ENCODE data around the gene CCDC97. TPM values are rescaled to one million over a fixed set of nuclear protein-coding genes. Genes with fewer than 3 reads are reported as not detected.

Gene CCDC97
- polyA plus RNA-seq, 1 of the 3 experiments (the other 2 are of a cell fraction), result 9.6 TPM

DNA sequence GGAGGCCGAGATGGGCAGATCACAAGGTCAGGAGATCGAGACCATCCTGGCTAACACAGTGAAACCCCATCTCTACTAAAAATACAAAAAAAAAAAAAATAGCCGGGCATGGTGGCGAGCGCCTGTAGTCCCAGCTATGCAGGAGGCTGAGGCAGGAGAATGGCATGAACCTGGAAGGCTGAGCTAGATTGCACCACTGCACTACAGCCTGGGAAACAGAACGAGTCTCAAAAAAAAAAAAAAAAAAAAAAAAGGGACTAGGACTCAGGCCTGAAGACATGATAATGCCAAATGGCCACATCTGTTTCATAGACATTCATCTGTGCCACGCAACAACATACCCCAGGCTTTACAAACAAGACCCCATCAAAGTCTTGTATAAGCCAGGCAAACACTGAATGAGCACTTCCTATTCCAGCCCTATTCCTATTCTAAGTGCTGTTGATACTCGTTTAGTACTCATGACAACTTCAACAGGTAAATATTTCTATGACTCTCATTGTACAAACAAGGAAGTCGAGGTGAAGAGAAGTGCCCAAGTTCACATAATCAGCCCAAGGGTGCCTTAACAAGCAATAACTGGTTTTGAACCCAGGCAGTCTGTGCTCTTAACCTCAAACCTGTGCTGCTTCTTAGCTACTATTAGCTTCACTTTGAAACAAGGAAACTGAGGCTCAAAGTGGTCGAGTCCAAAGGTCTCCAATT is 52.3 kb downstream of the CCDC97 start:
- no peaks in the 10 kb centered on the region for H4K20me1 ChIP-seq (ENCODE audit: insufficient read depth)
- no peak overlapping the region for H2AFZ ChIP-seq (ENCODE audit: low read depth)
- no peaks in the 10 kb centered on the region for H3K9me2 ChIP-seq
- H3K4me3 ChIP-seq (ENCODE audit: low read depth in 2 of 2, low read length in 1 of 2), result no peak overlapping the region
- peaks cover 7% of the 10 kb centered on the region for H3F3A ChIP-seq (replicated peaks; ENCODE audit: insufficient read depth)
- no peak overlapping the region for H3K9ac ChIP-seq
- 80% methylated on average over 10 of the region's 10 CpGs for WGBS (ENCODE audit: low lambda C conversion rate)
- H3K36me3 ChIP-seq (replicated peaks in 1 of 2; ENCODE audit: control insufficient read depth in 1 of 2, insufficient read depth in 2 of 2, low read length in 1 of 2), result no peaks in the 10 kb centered on the region
- peak; percentile 4 for DNase-seq
- TF ChIP-seq EP300 (IDR thresholded peaks at IDR 0.05; ENCODE audit: borderline replicate concordance in 1 of 2, low read depth in 1 of 2, low read length in 1 of 2), result no peak
- TF ChIP-seq GABPA (IDR thresholded peaks at IDR 0.05; ENCODE audit: low read depth), result no peak
- no peak for TF ChIP-seq JUND (IDR thresholded peaks at IDR 0.05)
- no peak for TF ChIP-seq USF1 (IDR thresholded peaks at IDR 0.05; ENCODE audit: borderline replicate concordance, low read depth)
- no peak for TF ChIP-seq ELF1 (IDR thresholded peaks at IDR 0.05)
- no peak for TF ChIP-seq CTCF (IDR thresholded peaks at IDR 0.05)
- no peak for TF ChIP-seq EZH2phosphoT487 (IDR thresholded peaks at IDR 0.05; ENCODE audit: borderline replicate concordance, low read depth)
- TF ChIP-seq TEAD4 (IDR thresholded peaks at IDR 0.05; ENCODE audit: borderline replicate concordance, insufficient read depth), result no peak
- no peak for TF ChIP-seq PBX3 (IDR thresholded peaks at IDR 0.05)
- TF ChIP-seq USF2 (IDR thresholded peaks at IDR 0.05; ENCODE audit: borderline replicate concordance, low read depth, low read length), result no peak
- POLR2A ChIA-PET, result no interaction called here
- CTCF ChIA-PET, result interaction anchor here (1.8 kb wide), 1 partner anchor 10 kb away, joined by 6 read pairs; no protein-coding TSS in a partner anchor
- no peak overlapping the region for H3K27ac ChIP-seq (ENCODE audit: low read depth in 2 of 2, low read length in 1 of 2)
- no peaks in the 10 kb centered on the region for H3K9me3 ChIP-seq
- H3K4me2 ChIP-seq, result peak overlapping the region; percentile 78
- H3K27me3 ChIP-seq (ENCODE audit: insufficient read depth), result no peaks in the 10 kb centered on the region
- H3K4me1 ChIP-seq (ENCODE audit: control insufficient read depth in 1 of 2, insufficient read depth in 2 of 2, low read depth in 1 of 2, low read length in 1 of 2), result peaks cover 5 to 9% of the 10 kb centered on the region in 2 experiments; a peak in 2 of 4 replicates
- H3K79me2 ChIP-seq (ENCODE audit: insufficient read depth), result peaks cover 33% of the 10 kb centered on the region

DNA sequence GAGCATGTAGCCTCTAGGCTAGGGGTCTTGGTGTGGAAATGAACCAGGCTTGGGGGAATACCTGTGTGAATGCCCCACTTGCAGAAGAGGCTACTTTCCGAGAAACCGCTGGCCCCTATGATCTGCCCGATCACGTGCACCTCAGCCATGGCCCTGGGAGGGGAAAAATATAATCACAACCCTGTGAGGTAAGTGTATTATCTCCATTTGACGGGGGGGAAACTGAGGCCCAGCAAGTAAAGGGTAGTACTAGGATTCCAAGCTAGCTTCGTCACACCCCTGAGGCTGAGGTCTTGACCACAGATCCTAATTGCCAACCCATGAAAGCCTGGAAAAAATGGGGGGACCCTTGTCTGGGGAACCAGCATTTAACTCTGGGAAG is 53.4 kb downstream of the CCDC97 start:
- CTCF ChIA-PET, result interaction anchor here (1.0 to 1.8 kb wide), 4 partner anchors 8 to 54 kb away, joined by 3 to 6 read pairs (median 5); no protein-coding TSS in a partner anchor
- Histone ChIP-seq H3K9me3 (no peaks in the 10 kb centered on the region), H3K36me3 (replicated peaks in 1 of 2; ENCODE audit: control insufficient read depth in 1 of 2, insufficient read depth in 2 of 2, low read length in 1 of 2) (no peaks in the 10 kb centered on the region), H3K9ac (peak overlapping the region; percentile 93), H3K79me2 (ENCODE audit: insufficient read depth) (peaks cover 33% of the 10 kb centered on the region), H3K27me3 (ENCODE audit: insufficient read depth) (no peaks in the 10 kb centered on the region), H3K4me1 (ENCODE audit: control insufficient read depth in 1 of 2, insufficient read depth in 2 of 2, low read depth in 1 of 2, low read length in 1 of 2) (peaks cover 9 to 13% of the 10 kb centered on the region in 2 experiments; a peak in 3 of 4 replicates), H3F3A (replicated peaks; ENCODE audit: insufficient read depth) (peaks cover 12% of the 10 kb centered on the region), H3K27ac (ENCODE audit: low read depth in 2 of 2, low read length in 1 of 2) (peak overlapping the region; percentile 56 to 99; a peak in 3 of 4 replicates), H2AFZ (ENCODE audit: low read depth) (peak overlapping the region; percentile 82), H4K20me1 (ENCODE audit: insufficient read depth) (peaks cover 4% of the 10 kb centered on the region; the same call in 1 of the 2 replicates), H3K4me2 (peak overlapping the region; percentile 78), H3K4me3 (ENCODE audit: low read depth in 2 of 2, low read length in 1 of 2) (peak overlapping the region; percentile 68 to 79), H3K9me2 (no peaks in the 10 kb centered on the region)
- 35% methylated on average over 6 of the region's 6 CpGs for WGBS (ENCODE audit: low lambda C conversion rate)
- TF ChIP-seq GATA2 (CRISPR knock-in tag; IDR thresholded peaks at IDR 0.05) (no peak), NFIC (IDR thresholded peaks at IDR 0.05; ENCODE audit: borderline replicate concordance) (no peak), TEAD4 (IDR thresholded peaks at IDR 0.05; ENCODE audit: borderline replicate concordance, insufficient read depth) (no peak), RFX5 (IDR thresholded peaks at IDR 0.05; ENCODE audit: low read length) (no peak), ELF1 (IDR thresholded peaks at IDR 0.05) (no peak), NRF1 (IDR thresholded peaks at IDR 0.05; ENCODE audit: low read depth, low read length) (no peak)
- TF ChIP-seq, protein P1, sequence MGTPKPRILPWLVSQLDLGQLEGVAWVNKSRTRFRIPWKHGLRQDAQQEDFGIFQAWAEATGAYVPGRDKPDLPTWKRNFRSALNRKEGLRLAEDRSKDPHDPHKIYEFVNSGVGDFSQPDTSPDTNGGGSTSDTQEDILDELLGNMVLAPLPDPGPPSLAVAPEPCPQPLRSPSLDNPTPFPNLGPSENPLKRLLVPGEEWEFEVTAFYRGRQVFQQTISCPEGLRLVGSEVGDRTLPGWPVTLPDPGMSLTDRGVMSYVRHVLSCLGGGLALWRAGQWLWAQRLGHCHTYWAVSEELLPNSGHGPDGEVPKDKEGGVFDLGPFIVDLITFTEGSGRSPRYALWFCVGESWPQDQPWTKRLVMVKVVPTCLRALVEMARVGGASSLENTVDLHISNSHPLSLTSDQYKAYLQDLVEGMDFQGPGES (IDR thresholded peaks at IDR 0.05; ENCODE audit: low read depth, low read length), result no peak
- no peak for DNase-seq
- POLR2A ChIA-PET, result interaction anchor here (0.6 to 1.4 kb wide), 5 partner anchors 8 to 65 kb away, joined by 3 to 5 read pairs (median 3); partner anchors contain the start of gene TGFB1

Data from SK-N-SH (cell line).